Ovary (tissue), 9 donors: ENCODE measurements around the gene DIP2C. TPM values are rescaled to one million over a fixed set of nuclear protein-coding genes. Genes with fewer than 3 reads are reported as not detected.
"Not testable (repeated sequence)": the region's sequence is repeated elsewhere in the genome, so short reads cannot be mapped to it uniquely, and the experiment has no call there.

Source experiments
- DNase-seq, 5 donors: peaks; one replicate each; pipeline ENCODE4 v3.0.0-alpha.2; 2019 to 2020
- H3K27ac ChIP-seq, 2 donors: fragments of 200-600 bp; one replicate each; pipeline versions ENCODE4 v1.5.1 to v1.8.0; 2019 to 2022
- H3K27me3 ChIP-seq: fragments of 200-600 bp; one replicate; pipeline ENCODE4 v1.8.0; 2022
- H3K36me3 ChIP-seq: fragments of 200-600 bp; sonication (generic); one replicate; pipeline ENCODE4 v1.5.1; 2019
- H3K4me1 ChIP-seq: one replicate; pipeline ENCODE4 v1.8.1; 2013; ENCODE audit warnings: mild to moderate bottlenecking, moderate library complexity; ENCODE audit not compliant: insufficient read depth
- H3K4me3 ChIP-seq: fragments of 200-600 bp; sonication (generic); one replicate; pipeline ENCODE4 v1.5.1; 2017
- H3K9me3 ChIP-seq, 2 donors: fragments of 200-600 bp in 1 of 2; sonication (generic) in 1 of 2; one replicate each; pipeline versions ENCODE4 v1.5.1 to v1.8.1; 2013 to 2019; ENCODE audit warnings: mild to moderate bottlenecking in 1 of 2, moderate library complexity in 1 of 2
- EP300 ChIP-seq: sonication (generic); formaldehyde crosslinking; IDR thresholded peaks from one replicate; pipeline ENCODE4 v1.6.1; 2017; ENCODE audit warnings: antibody characterized with exemption
- POLR2A ChIP-seq: fragments of 450-650 bp; IDR thresholded peaks from one replicate; pipeline ENCODE4 v1.6.1; 2017; ENCODE audit warnings: antibody characterized with exemption, mild to moderate bottlenecking, moderate library complexity
- WGBS, 3 donors: extraction: QIAGEN DNeasy Blood & Tissue Kit in 1 of 3; methylation state at CpG; one replicate each; pipeline versions ENCODE4 v1.1.5 to v1.1.7; 2013 to 2017; 5-methylcytosine and 5-hydroxymethylcytosine counted together
- intact Hi-C, 4 donors: fragments of 100-400 bp; cut with DNase I; formaldehyde crosslinking; loops; one replicate each; pipeline versions ENCODE4 v1.11.0 to v1.15.1; 2022 to 2023
- polyA plus RNA-seq, 2 donors: library from polyadenylated mRNA; stranded (reverse); fragments of 200-250 nt in 1 of 2; fragments of 350-450 nt in 1 of 2; fragmentation: Illumina TruSeq in 1 of 2; extraction: RNeasy Lipid Tissue Mini Kit (QIAGEN cat#74804) in 1 of 2; gene quantifications; one replicate each; pipeline ENCODE4 v1.2.3, GENCODE V29; 2013 to 2014
- total RNA-seq, 7 donors: library from RNA; depleted of rRNA in 2 of 7; stranded (reverse); fragments of >200 nt in 2 of 7; fragmentation: NEBNext Ultra II Directional in 3 of 7; extraction: Animal tissue kit (Norgen Biotek cat#: 25700) in 3 of 7; gene quantifications; one replicate each; pipeline versions ENCODE4 v1.1.0 to v1.2.4, GENCODE V29; 2016 to 2023
- TF ChIP-seq, protein P1 (sequence below), 3 donors: fragments of 450-650 bp in 2 of 3; fragments of 200-600 bp in 1 of 3; IDR thresholded peaks; one replicate each; pipeline versions ENCODE4 v1.5.1 to v1.8.0; 2016 to 2022; ENCODE audit warnings: antibody characterized with exemption in 3 of 3, mild to moderate bottlenecking in 1 of 3
- donor health status: DM: no; HTN: no; CAD: no; lungs with moderate emphysema.
- donor health status: DM: no; HTN: no; CAD: no.
- donor health status: Bipolar disorder and iron deficiency.
- donor health status: DM: yes; HTN: yes; CAD: no.
- donor health status: DM: no; HTN: no; CAD: no.
- donor health status: DM: yes; HTN: yes; CAD: no.

The DIP2C gene
- total and polyA plus RNA-seq, 9 donors = 10.1 to 29.4 (median 22.2) TPM

DNA sequence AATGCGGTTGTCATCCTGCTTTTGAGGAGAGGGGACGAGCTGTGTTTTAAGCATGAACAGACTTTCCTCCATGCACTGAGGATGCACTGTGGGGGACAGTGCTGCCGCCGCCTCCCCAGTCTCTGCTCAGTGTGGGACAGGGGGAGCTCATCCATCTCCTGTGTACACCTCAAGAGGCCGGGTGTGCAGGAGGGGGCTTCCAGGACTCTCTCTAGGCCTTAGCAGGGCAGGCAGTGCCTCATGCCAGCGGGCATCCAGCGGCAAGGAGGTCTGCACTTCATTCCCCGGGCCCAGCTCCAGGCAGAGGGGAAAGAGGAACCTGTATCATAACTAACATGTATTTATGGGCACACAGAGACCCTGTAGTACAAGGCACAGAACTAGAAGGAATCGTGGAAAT, 89.7 kb downstream of the DIP2C start:
- H3K4me3 ChIP-seq = no peak overlapping the region
- H3K27ac ChIP-seq = no peak overlapping the region
- no peaks in the 10 kb centered on the region for H3K9me3 ChIP-seq
- peaks cover 5% of the 10 kb centered on the region for H3K4me1 ChIP-seq
- DNase-seq = no peak
- intact Hi-C loops = no loop called here
- TF ChIP-seq POLR2A = no peak
- TF ChIP-seq EP300 = no peak
- TF ChIP-seq, protein P1, sequence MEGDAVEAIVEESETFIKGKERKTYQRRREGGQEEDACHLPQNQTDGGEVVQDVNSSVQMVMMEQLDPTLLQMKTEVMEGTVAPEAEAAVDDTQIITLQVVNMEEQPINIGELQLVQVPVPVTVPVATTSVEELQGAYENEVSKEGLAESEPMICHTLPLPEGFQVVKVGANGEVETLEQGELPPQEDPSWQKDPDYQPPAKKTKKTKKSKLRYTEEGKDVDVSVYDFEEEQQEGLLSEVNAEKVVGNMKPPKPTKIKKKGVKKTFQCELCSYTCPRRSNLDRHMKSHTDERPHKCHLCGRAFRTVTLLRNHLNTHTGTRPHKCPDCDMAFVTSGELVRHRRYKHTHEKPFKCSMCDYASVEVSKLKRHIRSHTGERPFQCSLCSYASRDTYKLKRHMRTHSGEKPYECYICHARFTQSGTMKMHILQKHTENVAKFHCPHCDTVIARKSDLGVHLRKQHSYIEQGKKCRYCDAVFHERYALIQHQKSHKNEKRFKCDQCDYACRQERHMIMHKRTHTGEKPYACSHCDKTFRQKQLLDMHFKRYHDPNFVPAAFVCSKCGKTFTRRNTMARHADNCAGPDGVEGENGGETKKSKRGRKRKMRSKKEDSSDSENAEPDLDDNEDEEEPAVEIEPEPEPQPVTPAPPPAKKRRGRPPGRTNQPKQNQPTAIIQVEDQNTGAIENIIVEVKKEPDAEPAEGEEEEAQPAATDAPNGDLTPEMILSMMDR (IDR thresholded peaks at IDR 0.05) = no peak
- no peaks in the 10 kb centered on the region for H3K27me3 ChIP-seq
- WGBS, 3 donors = 93 to 96% (median 94%) methylated on average over 9 of the region's 9 CpGs
- no peaks in the 10 kb centered on the region for H3K36me3 ChIP-seq

GRCh38 chr10:598415-599170, 90.9 kb downstream of the DIP2C start:
- TF ChIP-seq EP300 (no peak), POLR2A (no peak)
- TF ChIP-seq, protein P1 (IDR thresholded peaks at IDR 0.05) = no peak
- H3K27me3 ChIP-seq = no peaks in the 10 kb centered on the region
- no peak for DNase-seq
- H3K27ac ChIP-seq = no peak overlapping the region
- H3K4me1 ChIP-seq = peaks cover 6% of the 10 kb centered on the region
- no peaks in the 10 kb centered on the region for H3K9me3 ChIP-seq
- no peaks in the 10 kb centered on the region for H3K36me3 ChIP-seq
- H3K4me3 ChIP-seq = no peak overlapping the region
- intact Hi-C loops = no loop called here
- WGBS, 3 donors = 61 to 70% (median 62%) methylated on average over 17 of the region's 17 CpGs

DNA sequence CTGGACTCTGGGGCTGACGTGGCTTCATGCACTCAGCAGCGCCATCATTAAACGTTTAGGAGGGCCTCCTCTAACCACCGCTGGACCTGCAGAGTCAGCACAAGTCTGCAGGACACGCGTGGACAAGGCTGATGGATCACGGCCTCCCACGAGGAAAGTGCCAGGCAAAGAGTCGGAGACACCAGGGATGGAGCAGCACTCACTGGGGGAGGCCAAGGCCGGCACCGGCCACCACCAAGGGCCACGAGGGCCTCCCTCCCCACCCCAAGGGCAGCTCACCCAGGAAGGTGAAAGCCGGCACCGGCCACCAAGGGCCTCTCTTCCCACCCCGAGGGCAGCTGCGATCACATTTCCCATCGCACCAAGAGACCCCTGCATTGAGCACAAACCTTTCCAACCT, 91.5 kb downstream of the DIP2C start:
- 89 to 95% (median 94%) methylated on average over 17 of the region's 17 CpGs for WGBS, 3 donors
- intact Hi-C loops = no loop called here
- H3K36me3 ChIP-seq = no peaks in the 10 kb centered on the region
- DNase-seq = no peak
- H3K4me3 ChIP-seq = no peak overlapping the region
- H3K27ac ChIP-seq = no peak overlapping the region
- no peaks in the 10 kb centered on the region for H3K9me3 ChIP-seq
- peaks cover 8% of the 10 kb centered on the region for H3K4me1 ChIP-seq
- TF ChIP-seq POLR2A = no peak
- TF ChIP-seq, protein P1 (IDR thresholded peaks at IDR 0.05) = no peak
- TF ChIP-seq EP300 = no peak
- no peaks in the 10 kb centered on the region for H3K27me3 ChIP-seq

GRCh38 chr10:596725-597345, 92.6 kb downstream of the DIP2C start:
- Histone ChIP-seq H3K27ac (no peak overlapping the region), H3K9me3 (no peaks in the 10 kb centered on the region), H3K4me1 (peaks cover 7% of the 10 kb centered on the region), H3K27me3 (no peaks in the 10 kb centered on the region), H3K4me3 (no peak overlapping the region), H3K36me3 (no peaks in the 10 kb centered on the region)
- WGBS, 3 donors = 93 to 96% (median 96%) methylated on average over 17 of the region's 17 CpGs
- intact Hi-C loops = no loop called here
- no peak for DNase-seq
- TF ChIP-seq POLR2A (no peak), EP300 (no peak)
- TF ChIP-seq, protein P1 (IDR thresholded peaks at IDR 0.05) = no peak

DNA sequence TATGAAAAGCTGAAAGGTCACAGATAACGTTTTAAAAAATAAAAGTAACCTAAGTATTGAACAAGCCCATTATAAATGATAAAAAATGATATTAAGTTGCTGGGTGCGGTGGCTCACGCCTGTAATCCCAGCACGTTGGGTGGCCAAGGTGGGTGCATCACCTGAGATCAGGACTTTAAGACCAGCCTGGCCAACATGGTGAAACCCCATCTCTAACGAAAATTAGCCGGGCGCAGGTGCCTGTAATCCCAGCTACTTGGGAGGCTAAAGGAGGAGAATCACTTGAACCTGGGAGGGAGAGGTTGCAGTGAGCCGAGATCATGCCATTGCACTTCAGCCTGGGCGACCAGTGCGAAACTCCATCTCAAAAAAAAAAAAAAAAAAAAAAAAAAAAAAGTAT, 93.3 kb downstream of the DIP2C start:
- H3K4me1 ChIP-seq, H3K9me3 ChIP-seq, DNase-seq, intact Hi-C loops, H3K4me3 ChIP-seq, H3K36me3 ChIP-seq, H3K27me3 ChIP-seq, H3K27ac ChIP-seq: not testable (repeated sequence)
- WGBS, 3 donors = 94 to 96% (median 95%) methylated on average over 10 of the region's 10 CpGs
